ENCODE data around the gene EIF2AK2. TPM values are rescaled to one million over a fixed set of nuclear protein-coding genes. Genes with fewer than 3 reads are reported as not detected.

The EIF2AK2 gene
- total RNA-seq, 1 donor from 2014 or later = 31.6 TPM

DNA sequence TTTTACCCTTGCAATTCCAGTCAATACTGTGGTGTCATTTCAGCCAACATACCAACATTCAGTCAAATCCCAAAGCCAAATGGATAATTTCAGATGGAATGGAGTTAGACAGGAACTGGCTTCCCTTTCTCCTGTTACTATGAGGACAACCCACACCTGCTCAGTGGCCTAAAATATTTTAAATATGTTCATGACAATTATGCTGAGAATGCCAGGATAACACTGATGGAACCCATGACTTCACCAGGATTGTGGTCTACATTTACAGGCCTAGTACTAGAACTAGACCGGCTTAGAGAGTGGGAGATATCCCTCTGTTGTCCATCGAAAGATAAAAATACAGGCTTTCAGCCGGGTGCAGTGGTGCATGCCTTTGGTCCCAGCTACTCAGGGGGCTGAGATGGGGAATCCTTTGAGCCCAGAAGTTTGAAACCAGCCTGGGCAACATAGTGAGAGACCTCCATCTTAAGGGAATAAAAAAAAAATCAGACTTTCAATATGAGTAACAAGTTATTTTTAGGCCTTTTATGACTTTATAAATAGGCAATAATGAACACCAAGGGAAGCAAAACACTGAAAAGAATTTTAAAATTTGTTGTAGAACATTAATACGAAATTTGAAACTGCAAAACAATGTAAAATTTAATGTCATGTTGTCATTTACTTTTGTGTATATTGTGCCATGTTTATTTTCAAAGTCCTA, 58.2 kb downstream of the EIF2AK2 start:
- DNase-seq = no peak

DNA sequence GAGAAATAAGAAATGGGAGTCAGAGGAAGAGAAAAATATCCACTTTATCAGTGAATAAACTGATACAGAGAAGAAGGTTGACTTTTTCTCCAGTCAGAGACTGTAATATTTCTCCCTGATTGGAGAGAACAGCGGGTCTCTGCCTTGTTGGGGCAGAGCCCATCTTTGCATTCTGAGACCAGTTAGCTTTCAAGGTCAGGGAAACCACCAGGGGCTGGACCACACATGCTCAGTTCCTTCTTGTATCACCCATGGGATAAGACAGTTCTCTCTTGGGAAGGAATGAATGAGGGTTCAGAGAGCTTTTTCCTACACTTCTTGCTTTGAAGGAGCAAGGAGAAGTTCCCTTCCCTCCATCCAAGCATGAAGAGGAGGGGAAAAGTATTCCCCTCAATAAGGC, 60.2 kb downstream of the EIF2AK2 start:
- no peak for DNase-seq

GRCh38 chr2:37091873-37092272, 64.9 kb downstream of the EIF2AK2 start:
- no peak for DNase-seq

- no peak for DNase-seq
These were observed 66.7 kb downstream of the EIF2AK2 start for GRCh38 chr2:37090019-37090477.

GRCh38 chr2:37085731-37086147, 71.0 kb downstream of the EIF2AK2 start:
- no peak for DNase-seq

- DNase-seq = no peak
These were observed 72.0 kb downstream of the EIF2AK2 start for GRCh38 chr2:37084797-37085196.

DNA sequence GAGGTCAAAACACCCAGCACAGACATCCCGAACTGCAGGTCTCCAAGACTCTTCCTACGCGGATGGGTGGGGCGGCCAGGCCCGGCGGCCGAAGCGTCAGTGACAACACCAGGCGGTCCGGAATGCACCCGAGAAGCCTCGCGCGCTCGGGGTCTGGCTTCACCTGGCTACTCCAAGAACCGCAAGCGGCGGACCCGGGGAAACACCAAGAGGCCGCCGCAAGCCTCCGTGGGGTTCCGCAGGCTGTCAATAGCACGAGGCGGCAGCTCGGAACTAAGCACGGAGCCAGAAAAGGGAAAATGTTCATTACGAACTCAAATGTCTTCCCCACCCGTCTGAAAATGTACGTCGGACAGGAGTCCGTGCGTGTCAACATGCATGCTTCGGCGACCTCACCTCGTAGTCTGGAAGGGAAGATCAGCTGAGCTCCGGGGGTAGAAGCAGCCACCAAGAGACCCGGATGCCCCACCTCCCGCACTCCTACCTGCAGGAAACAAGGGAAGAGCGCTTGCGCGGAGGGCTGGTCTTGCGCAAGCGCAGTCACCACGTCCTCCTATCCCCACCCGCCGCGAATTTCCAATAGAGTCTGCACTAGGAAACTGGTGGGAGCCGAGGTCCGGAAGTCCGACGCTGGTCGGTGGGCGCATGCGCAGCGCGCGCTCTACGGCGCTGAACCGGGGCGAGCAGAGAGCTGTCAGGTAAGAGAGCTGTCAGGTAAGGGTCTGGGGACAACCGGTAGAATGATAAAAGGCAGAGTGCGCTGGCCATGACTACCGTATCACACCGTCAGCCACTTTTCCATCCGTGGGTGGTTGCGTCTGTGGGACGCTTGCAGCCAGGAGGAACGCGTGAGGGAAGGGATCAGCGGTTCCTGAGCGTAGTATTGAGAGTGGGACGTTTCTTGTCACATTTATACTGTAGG, 72.6 kb downstream of the EIF2AK2 start, which contains the start of the genes GPATCH11 and HEATR5B:
Gene GPATCH11, plus strand, starts transcription at position 646 of the 922 bp plus-strand sequence. CDS start 3,864 bp downstream, outside the sequence.
Gene HEATR5B, minus strand, starts transcription at position 500 of the 922 bp plus-strand sequence. CDS start 958 bp downstream, outside the sequence.
- DNase-seq = peak; percentile 95

- no peak for DNase-seq
These were observed 76.1 kb downstream of the EIF2AK2 start for GRCh38 chr2:37080689-37081088.

DNA sequence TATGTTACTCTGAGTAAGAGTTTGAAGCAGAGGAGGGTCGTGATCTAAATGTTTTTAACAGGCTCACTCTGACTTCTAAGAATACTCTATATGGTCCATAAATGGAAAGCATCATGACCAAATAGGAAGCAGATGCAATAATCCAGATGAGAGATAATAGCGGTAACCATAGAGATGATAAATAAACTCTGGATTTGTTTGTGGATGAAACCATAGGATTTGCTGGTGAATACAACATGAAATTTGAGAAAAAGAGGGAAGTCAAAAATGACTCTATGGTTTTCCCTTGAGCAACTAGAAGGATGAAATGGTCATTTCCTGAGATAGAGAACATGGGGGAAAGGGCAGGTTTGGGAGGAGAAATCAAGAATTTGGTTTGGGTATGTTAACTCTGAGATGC, 76.5 kb downstream of the EIF2AK2 start:
- DNase-seq = no peak

DNA sequence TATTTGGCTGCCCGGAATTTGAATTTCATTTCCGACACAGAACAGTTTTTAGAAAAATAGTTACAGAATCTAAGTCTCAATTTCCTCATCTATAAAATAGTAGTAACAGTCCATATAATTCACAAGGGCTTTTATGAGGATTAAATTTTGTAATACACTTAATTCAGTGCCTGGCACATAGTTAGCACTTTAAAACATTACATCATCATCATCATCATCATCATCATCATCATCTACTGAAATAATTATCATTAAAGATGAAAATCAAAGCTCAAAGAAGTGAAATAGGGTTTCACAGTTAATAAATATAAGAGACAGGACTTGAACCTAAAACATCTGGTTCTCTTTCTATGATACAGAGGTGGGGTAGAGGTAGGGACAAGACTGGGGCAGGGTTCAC, 85.8 kb downstream of the EIF2AK2 start:
- no peak for DNase-seq

- no peak for DNase-seq
These were observed 88.1 kb downstream of the EIF2AK2 start for GRCh38 chr2:37068686-37069085.

- DNase-seq = no peak
These were observed 95.0 kb downstream of the EIF2AK2 start for GRCh38 chr2:37061776-37062175.

DNA sequence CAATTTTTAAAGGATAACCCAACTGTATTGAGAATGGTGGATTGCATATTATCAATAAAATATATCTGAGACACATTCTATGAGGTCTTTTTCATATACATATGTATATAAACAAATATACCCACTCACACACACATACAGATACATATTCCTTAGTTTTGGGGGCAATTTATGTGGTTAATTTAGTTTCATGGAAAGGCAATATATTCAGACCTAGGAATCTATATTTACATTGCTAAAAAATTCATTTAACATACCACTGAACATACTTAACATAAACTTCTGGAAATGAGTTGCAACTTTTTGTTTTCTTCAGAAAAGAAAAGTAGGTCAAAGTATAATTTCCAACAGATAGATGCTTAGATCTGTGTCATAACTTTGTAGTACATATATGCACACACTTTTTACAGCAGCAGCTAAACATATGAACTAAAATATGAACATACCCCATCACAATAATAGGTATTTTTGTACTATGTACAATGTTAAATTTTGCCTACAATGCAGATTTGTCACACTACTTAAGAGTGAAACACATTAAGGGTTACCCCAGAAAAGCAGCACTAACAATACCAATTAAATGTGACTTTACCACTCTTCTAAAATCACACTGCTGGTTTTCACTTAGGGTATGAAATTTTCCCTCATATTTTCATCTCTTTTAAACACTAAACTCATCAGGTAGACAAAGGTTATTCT, 95.6 kb downstream of the EIF2AK2 start:
- no peak for DNase-seq

DNA sequence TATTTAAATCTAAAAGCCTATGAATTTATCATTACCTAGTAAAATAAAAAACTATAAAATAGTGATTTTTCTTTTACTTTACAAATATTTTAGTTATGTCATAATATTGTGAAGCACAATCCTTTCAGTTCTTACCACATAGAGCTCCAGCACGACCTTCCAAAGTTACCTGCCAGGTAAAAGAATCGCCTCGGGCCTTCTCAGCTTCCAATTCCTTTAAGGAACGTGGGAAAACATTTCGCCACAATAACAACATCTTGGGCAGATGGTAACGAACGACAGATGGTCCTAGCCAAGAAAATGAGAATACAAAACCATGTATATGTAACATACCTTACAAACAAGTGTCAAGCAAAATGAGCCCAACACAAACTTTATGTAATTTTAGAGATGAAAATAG, 96.3 kb downstream of the EIF2AK2 start:
- DNase-seq = no peak

- no peak for DNase-seq
These were observed 96.9 kb downstream of the EIF2AK2 start for GRCh38 chr2:37059841-37060240.

DNA sequence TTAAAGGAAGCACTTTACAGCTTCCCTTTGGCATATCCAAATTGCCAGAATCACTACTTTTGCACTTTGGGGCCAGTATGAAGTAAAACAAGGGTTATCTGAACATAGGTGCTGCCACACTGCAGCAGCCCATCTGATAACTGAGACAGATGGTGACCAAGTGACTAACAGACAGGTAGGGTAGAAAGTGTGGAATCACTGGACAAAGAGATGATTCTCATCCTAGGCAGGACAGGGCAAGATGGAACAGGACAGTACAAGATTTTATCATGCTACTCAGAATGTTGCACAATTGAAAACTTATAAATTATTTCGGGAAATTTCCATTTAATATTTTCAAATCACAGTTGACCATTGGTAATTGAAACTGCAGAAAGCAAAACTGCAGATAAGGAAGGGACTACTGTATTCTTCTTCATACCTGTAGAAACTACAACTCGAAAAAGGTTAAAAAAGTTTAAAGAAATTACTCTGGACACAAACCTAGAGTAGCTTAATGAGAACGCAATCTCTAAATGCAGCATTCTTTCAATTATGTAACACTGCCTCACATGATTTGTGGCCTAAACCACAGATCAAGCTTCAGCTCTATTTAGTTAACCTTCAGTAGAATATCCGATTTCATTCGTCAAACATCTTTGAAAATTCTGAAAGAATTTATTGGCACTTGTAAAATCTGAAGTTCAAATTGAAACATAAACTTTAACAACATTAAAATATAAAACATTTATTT, 104.0 kb downstream of the EIF2AK2 start:
- DNase-seq = no peak

Other genes starting within 250 kb of the EIF2AK2 start
- 27.4 TPM for gene STRN, start 190.4 kb downstream of the EIF2AK2 start, total RNA-seq
- 41.1 TPM for gene HEATR5B, start 72.6 kb downstream of the EIF2AK2 start, total RNA-seq
- 8.3 TPM for gene GPATCH11, start 72.5 kb downstream of the EIF2AK2 start, total RNA-seq
- gene SULT6B1, start 31.7 kb upstream of the EIF2AK2 start, total RNA-seq = not detected
- 18.8 TPM for gene CEBPZOS, start 39.5 kb upstream of the EIF2AK2 start, total RNA-seq
- 50.3 TPM for gene CEBPZ, start 74.6 kb upstream of the EIF2AK2 start, total RNA-seq
- 13.0 TPM for gene NDUFAF7, start 74.7 kb upstream of the EIF2AK2 start, total RNA-seq
- 68.1 TPM for gene PRKD3, start 167.9 kb upstream of the EIF2AK2 start, total RNA-seq
- 33.8 TPM for gene QPCT, start 187.7 kb upstream of the EIF2AK2 start, total RNA-seq